GM20000 (cell line): ENCODE results near the gene EIF2D.

Source experiments
- DNase-seq: peaks from one replicate; pipeline ENCODE4 v3.0.0; 2012; ENCODE audit warnings: low spot score
- CTCF ChIP-seq: IDR thresholded peaks from 2 replicates; pipeline ENCODE4 v1.5.1; 2012; ENCODE audit warnings: mild to moderate bottlenecking, control low read depth; ENCODE audit errors: extremely low read depth, missing control alignments

Gene EIF2D

GRCh38 chr1:206606867-206607266 is 5.4 kb downstream of the EIF2D start:
- TF ChIP-seq CTCF = no peak
- no peak for DNase-seq

DNA sequence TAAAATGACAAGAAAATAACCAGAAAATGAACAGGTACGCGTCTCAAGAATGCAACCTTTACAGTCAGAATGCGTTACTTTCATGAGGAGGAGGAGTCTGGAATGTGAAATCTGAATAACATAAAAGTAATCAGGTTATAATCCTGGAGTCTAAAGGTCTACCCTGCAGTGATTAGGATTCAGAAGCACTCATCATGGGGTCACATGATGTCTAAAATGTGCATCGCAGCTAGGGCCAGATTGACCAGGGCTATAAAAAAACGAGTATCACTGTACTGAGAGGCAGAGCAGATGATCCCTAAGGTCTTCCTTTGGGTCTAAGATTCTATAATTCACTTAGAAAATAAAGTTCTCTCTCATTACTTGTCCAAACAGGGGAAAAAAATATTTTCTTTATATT is 7.4 kb downstream of the EIF2D start:
- no peak for DNase-seq
- TF ChIP-seq CTCF = no peak

DNA sequence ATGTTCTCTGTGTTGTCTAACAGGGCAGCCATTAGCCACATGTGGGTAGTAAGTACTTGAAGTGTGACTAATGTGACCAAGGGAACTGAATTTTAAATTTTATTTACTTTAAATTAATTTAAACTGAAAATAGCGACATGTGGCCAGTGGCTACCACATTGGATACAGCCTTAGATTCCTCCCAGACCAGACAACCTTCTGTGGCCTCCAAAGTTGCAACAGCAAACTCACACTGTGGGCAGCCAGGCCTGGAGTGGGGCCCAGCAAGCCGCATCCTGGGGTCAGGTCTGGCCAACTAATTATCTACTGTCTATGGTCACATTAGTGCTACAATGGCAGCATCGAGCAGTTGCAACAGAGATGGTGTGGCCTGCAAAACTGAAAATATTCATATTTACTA is 11.7 kb downstream of the EIF2D start:
- no peak for DNase-seq
- TF ChIP-seq CTCF = no peak

DNA sequence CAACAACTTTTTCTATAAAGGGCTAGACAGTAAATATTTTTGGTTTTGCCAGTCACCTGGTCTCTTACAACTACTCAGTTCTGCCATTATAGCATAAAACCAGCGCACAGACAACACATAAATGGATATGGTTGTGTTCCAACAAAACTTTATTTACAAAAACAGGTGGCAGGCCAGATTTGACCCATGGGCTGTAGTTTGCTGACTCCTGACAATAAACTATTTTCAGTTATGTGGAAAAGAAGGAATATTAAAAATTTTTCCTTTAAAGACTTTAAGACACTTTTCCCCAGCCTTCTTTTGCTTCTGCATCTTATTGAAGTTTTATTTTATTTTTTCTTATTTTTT is 16.0 kb downstream of the EIF2D start:
- no peak for DNase-seq
- TF ChIP-seq CTCF = no peak

DNA sequence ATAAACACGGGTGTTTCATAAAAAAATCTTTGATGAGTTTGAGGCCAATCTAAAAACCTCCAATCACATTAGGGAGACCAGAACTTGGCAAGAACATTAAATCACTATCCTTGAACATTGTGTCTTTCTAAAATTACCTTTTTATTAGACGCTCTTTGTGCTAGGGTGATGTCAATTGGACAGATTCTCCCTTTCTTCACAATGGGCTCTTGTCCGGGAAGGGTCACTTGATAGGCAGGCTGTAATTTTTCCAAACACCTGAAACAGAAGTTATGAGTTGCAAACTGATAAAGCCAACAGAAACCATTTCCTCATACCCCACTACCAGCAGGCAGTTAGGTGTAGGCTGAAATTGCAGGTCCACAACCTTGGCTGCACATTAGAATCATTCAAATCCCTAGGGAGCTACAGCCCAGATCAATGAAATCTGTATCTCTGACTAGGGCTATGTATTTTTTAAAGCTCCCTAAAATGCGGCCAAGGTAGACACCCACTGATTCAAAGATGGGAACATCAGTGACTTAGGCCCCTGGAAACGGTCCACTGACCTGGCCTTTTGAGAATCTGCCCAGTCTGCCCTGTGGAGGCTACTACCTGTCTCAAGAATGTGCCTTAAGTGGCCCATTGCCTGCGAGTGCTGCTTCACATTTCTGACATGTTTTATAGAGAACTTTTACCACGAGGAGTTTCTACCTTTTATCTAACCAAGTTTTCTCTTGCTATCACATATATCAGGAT is 16.5 kb downstream of the EIF2D start:
- DNase-seq = no peak
- no peak for TF ChIP-seq CTCF

- DNase-seq = no peak
- no peak for TF ChIP-seq CTCF
Measured at GRCh38 chr1:206593351-206593925, 18.8 kb downstream of the EIF2D start.

DNA sequence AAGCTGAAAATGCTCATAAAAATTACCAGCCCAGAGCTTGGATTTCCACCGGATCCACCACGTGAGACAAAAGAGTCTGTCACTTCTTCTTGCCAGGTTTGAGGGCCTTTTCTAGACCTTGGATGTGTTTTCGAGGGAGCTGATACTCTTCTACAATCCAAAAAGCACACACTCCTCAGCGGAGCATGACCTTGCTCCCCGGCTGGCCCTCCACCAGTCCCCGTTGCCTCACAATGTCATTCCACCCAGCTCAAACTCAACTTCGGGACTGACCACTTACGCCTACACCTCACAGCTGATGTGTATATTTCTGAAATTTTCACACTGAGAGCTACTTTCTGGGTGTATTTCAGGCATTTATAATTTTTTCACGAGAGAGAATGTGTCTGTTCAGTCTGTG is 20.6 kb downstream of the EIF2D start:
- DNase-seq = no peak
- no peak for TF ChIP-seq CTCF
